Epithelial cell of esophagus (primary cell): ENCODE measurements around the gene GAB2.

Experiments used
- DNase-seq: peaks from one replicate; pipeline ENCODE4 v3.0.0; 2010; ENCODE audit warnings: low read depth
- H3K4me3 ChIP-seq: 2 replicates; pipeline ENCODE4 v1.5.1; 2011; ENCODE audit warnings: mild to moderate bottlenecking, low read length, control low read depth
- CTCF ChIP-seq: IDR thresholded peaks from 2 replicates; pipeline ENCODE4 v1.5.1; 2011; ENCODE audit warnings: low read depth, mild to moderate bottlenecking, low read length, control low read depth, inconsistent platforms; ENCODE audit not compliant: insufficient read depth; ENCODE audit errors: missing control alignments

Gene GAB2

GRCh38 chr11:78457448-78457847 lies 39.8 kb upstream of the GAB2 start:
- H3K4me3 ChIP-seq: no peak overlapping the region
- DNase-seq: no peak
- TF ChIP-seq CTCF: no peak

- no peak for DNase-seq
- no peak for TF ChIP-seq CTCF
- H3K4me3 ChIP-seq: no peak overlapping the region
Measured at GRCh38 chr11:78453140-78453935, 35.7 kb upstream of the GAB2 start.

DNA sequence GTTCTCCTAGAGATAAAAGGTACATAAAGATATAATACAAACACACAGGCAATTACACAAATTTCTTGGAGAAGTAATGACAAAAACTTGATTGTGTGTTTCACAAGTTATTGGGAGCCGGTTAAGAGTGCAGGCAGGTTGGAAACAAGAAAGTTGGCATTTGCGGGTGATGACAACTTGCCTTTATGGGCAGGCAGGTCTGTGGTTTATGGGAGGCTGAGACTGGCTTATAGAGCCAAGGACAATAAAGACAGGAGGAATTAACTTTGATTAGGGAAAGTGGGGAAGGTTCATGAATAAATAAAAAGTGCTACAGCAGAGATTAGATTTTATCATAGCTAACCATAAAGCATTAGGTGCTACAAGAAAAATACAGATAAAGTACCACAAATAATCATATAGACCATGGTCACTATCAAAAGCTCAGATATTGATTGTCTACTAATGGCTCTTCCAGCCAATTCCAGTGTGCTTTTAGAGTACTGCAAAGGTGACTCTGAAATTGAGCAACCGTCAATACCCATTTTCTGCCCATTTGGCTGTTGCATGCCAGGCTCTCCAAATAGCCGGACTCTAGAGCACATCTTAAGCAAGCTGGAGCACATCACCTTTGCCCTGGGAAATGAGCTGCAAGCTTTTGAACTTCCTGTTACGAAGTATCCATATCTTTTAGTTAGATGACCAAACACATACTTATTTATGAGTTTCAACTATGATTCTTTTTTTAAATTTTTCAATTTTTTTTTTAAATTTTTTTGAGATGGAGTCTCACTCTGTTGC lies 33.9 kb upstream of the GAB2 start:
- no peak for TF ChIP-seq CTCF
- no peak for DNase-seq
- H3K4me3 ChIP-seq: no peak overlapping the region

DNA sequence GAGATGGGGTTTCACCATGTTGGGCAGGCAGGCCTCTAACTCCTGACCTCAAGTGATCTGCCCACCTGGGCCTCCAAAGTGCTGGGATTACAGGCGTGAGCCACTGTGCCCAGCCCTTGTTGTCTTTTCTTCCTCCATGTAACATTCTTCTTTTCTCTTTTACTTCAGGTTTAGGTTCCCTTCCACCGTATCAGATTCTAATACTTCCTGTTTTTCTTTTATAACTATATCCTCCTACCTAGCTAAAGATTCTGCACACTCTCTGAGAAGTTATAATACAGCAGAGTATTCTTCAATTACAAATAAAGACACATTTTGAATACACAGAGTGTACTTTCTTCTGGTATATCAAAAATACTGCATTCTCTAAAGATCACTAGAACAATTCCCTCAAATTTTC lies 33.2 kb upstream of the GAB2 start:
- no peak for TF ChIP-seq CTCF
- DNase-seq: no peak
- H3K4me3 ChIP-seq: no peak overlapping the region

GRCh38 chr11:78449866-78450265 lies 32.2 kb upstream of the GAB2 start:
- DNase-seq: no peak
- TF ChIP-seq CTCF: no peak
- H3K4me3 ChIP-seq: no peak overlapping the region

GRCh38 chr11:78446210-78446609 lies 28.6 kb upstream of the GAB2 start:
- no peak for DNase-seq
- TF ChIP-seq CTCF: no peak
- H3K4me3 ChIP-seq: no peak overlapping the region
